Stimulated activated CD4-positive, alpha-beta T cell treated with anti-CD3 and anti-CD28 coated beads, TNF-alpha, amount 100 ng/mL, for 1 hour (primary cell): ENCODE data around the gene CCDC70.

Experiments used
- DNase-seq, 3 donors: peaks; one replicate each; pipeline ENCODE4 v3.0.0-alpha.2; 2020; ENCODE audit warnings: low read depth in 3 of 3, low spot score in 1 of 3

Gene CCDC70

GRCh38 chr13:51828730-51829567 is 32.8 kb upstream of the CCDC70 start:
- no peak for DNase-seq

DNA sequence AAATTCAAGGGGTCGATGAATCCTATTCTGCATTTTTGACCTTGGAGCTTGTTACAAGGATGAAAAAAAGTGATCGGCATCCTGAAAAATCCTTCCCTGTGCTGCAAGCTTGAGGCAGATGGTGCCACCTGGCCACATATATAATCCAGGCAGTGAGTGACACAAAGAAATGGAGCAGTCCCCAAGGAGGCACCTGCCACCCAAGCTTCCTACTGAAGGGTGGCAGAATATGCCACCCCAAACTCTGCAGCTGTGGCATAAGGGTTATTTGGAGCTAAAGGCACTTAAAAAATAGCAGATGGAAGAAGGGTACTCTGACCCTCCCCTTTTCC is 32.2 kb upstream of the CCDC70 start:
- no peak for DNase-seq

GRCh38 chr13:51831519-51831918 is 30.2 kb upstream of the CCDC70 start:
- DNase-seq, result no peak

DNA sequence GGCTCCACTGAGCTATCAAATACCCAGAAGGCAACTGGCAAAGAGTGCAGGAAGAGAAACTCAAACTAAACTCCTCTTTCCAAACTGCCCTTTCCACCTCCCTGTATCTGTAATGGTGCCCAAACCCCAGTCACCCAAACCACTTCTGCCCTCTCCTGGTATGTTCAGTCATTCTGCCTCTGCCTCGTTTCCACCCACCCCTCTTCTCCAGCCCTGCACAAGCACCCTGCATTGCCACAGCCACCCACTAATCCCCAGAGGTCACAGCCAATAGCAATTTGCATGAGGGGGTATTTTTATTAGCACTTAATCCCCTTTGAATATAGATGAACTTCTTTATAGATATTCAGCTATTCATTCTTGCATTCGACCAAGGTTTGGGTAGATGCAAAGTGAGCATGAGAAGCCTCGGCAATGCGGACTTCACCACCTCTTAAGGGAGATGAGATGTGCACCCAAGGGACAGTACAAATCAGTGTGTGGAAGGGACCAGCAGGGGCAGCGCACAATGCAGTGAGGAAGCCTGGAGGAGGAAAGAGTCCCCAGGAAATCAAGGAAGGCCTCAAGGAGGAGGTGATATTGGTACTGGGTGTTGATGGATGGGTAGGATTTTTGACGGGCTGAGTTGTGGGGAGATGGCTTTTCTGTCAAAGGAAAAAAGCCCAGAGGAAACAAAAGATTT is 29.2 kb upstream of the CCDC70 start:
- DNase-seq, result peak in 2 of 3 donors; percentile 33 to 38

GRCh38 chr13:51833980-51834379 is 27.8 kb upstream of the CCDC70 start:
- DNase-seq, result no peak

DNA sequence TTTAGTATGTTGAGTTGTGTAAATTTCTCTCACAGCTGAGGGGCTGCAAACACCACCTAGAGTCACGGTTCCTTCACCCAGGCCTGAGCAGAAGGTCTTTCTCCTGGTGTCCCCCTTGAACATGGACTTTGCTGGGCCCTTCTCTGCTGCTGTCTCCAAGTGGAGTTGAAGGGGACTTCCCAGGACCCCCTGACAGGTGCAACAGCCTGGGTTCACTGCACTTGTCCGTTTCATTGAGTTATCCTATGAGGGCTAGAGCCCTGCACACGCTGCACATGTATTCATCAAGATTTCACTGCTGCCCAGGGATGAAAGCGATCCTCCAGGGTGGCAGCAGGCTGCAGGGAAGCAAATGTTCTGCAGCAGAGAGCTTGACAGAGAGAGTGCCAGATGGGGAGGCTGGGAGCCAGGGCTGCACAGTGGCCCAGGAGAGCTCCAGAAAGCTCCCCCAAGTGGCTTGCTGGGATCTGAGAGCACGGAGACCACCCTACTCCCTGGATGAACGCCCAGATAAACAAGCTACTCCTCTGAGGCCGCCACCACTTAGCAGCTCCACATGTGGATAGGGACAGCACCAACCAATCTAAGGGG is 27.1 kb upstream of the CCDC70 start:
- no peak for DNase-seq

DNA sequence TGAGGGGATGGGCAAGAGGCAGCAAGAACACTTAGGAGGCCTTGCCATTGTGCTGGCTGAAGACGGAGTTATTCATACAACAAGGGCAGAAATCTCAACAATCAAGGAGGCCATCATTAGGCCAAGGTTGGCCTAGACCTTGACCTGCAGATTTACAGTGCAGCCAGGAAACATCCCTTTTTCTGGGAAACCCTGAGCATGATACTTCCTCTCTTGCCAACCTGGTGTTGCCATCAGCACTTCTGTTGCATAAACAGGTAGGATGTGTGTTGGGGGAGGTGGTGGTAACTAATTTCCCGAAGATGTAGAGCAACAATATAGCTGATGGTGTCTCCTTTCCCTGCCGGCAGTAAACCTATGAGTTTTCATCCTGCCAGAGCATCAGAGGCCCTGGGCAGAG is 24.8 kb upstream of the CCDC70 start:
- DNase-seq, result no peak

GRCh38 chr13:51838240-51838846 is 23.4 kb upstream of the CCDC70 start:
- no peak for DNase-seq

GRCh38 chr13:51839711-51840540 is 21.8 kb upstream of the CCDC70 start:
- DNase-seq, result no peak

DNA sequence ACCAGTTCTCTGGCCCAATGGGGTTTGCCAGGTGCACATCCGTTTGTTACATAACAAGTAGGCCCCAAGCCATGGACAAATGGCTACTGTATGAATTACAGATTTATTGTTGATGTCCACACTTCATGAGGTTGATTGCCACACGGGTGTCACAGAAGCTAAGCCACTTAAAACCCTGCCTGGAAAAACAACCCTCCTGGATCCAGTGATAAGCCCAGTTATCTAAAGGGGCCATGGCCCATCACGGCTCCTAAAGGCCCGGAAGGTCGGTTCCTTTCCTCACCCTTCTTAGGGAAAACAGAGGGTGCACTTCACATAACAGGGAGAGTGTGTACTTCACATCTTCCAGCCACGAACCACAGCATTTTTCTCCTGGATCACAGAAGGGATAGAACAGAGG is 20.9 kb upstream of the CCDC70 start:
- DNase-seq, result no peak

- no peak for DNase-seq
Measured at GRCh38 chr13:51841732-51842131, 20.0 kb upstream of the CCDC70 start.

DNA sequence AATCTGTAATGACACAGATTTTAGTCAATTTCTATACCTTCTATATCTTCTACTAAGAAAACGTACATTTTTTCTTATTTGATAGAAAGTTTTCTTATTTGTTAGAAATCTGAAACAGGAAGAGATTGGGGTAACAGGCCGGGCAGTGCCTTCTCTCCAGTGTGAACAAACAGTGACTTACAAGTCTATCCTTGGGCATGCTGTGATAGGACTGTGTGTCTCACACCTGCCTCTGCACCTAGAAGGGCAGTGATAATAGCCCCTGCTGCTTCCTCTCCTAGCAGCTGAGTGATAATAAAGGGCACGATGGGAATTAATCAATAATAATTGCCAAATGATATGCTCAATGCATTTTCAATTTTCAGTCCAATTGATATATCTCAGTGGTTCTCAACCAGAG is 18.2 kb upstream of the CCDC70 start:
- DNase-seq, result no peak

- peak in 1 of 3 donors; percentile 47 for DNase-seq
Measured at GRCh38 chr13:51844862-51845573, 16.8 kb upstream of the CCDC70 start, which contains the start of gene TMEM272. Gene TMEM272 (minus strand): TSS chr13:51845177. CDS start chr13:51838530, 6,647 bp downstream.

GRCh38 chr13:51845574-51846318 is 16.0 kb upstream of the CCDC70 start:
- no peak for DNase-seq

DNA sequence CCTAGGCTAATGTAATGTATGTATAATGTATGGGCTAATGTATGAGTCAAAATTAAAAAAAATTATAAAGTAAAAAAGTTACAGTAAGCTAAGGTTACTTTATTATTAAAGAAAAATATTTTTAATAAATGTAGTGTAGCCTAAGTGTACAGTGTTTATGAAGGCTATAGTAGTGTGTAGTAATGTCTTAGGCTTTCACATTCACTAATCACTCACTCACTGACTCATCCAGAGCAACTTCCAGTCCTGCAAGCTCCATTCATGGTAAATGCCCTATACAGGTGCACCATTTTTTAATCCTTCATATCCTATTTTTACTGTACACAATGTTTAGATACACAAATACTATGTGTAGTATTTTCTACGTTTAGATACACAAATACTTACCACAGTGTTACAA is 15.0 kb upstream of the CCDC70 start:
- DNase-seq, result no peak

- DNase-seq, result no peak
Measured at GRCh38 chr13:51848674-51849073, 13.1 kb upstream of the CCDC70 start.

GRCh38 chr13:51849145-51850101 is 12.3 kb upstream of the CCDC70 start:
- peak in 1 of 3 donors; percentile 32 for DNase-seq

DNA sequence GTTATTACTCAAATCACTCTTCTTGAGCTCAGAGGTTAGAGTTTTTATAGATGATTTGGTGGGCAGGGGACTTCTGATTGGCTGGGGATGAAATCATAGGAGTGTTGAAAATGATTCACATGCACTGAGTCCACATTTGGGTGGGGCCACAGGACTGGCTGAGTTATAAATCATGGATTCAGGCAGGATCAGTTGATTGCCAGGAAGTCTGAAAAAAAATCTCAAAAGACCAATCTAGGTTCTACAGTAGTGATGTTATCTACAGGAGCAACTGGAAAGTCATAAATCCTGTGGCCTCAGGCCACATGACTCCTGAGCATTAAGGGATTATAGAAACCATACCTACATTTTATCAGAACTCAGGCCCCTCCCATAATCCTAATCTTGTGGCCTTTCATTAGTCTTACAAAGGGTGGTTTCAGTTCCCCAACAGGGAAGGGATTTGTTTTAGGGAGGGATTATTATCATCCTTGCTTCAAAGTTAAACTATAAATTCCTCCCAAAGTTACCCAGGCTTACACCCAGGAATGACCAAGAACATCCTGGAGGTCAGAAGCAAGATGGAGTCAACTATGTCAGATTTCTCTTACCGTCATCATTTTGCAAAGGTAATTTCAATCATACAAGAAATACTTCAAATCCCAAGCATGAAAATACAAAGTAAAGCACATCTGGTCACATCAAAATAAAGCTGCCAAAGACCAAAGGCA is 5.6 kb upstream of the CCDC70 start:
- no peak for DNase-seq
